ENCODE data around the gene LOXL1. TPM values are rescaled to one million over a fixed set of nuclear protein-coding genes. Genes with fewer than 3 reads are reported as not detected.

LOXL1 gene
- total RNA-seq, 1 donor from 2014 or later = 67.2 TPM

- no peaks in the 10 kb centered on the region for H3K36me3 ChIP-seq (ENCODE audit: control insufficient read depth, insufficient read depth, low read length)
- H3K27me3 ChIP-seq (ENCODE audit: control insufficient read depth, insufficient read depth, low read length) = no peaks in the 10 kb centered on the region
- no peak for TF ChIP-seq CTCF (IDR thresholded peaks at IDR 0.05; ENCODE audit: insufficient read depth, low read length, poor library complexity, severe bottlenecking)
- DNase-seq (ENCODE audit: low read depth) = no peak
- H3K4me3 ChIP-seq (ENCODE audit: low read depth, low read length) = no peak overlapping the region
These were observed 26.8 kb upstream of the LOXL1 start for GRCh38 chr15:73899197-73900094.

- Histone ChIP-seq H3K27me3 (ENCODE audit: control insufficient read depth, insufficient read depth, low read length) (no peaks in the 10 kb centered on the region), H3K36me3 (ENCODE audit: control insufficient read depth, insufficient read depth, low read length) (no peaks in the 10 kb centered on the region), H3K4me3 (ENCODE audit: low read depth, low read length) (no peak overlapping the region)
- DNase-seq (ENCODE audit: low read depth) = no peak
- TF ChIP-seq CTCF (IDR thresholded peaks at IDR 0.05; ENCODE audit: insufficient read depth, low read length, poor library complexity, severe bottlenecking) = no peak
These were observed 26.1 kb upstream of the LOXL1 start for GRCh38 chr15:73900095-73900712.

- Histone ChIP-seq H3K27me3 (ENCODE audit: control insufficient read depth, insufficient read depth, low read length) (no peaks in the 10 kb centered on the region), H3K4me3 (ENCODE audit: low read depth, low read length) (no peak overlapping the region), H3K36me3 (ENCODE audit: control insufficient read depth, insufficient read depth, low read length) (no peaks in the 10 kb centered on the region)
- TF ChIP-seq CTCF (IDR thresholded peaks at IDR 0.05; ENCODE audit: insufficient read depth, low read length, poor library complexity, severe bottlenecking) = no peak
- no peak for DNase-seq (ENCODE audit: low read depth)
These were observed 25.0 kb upstream of the LOXL1 start for GRCh38 chr15:73901126-73901810.

- H3K27me3 ChIP-seq (ENCODE audit: control insufficient read depth, insufficient read depth, low read length) = no peaks in the 10 kb centered on the region
- TF ChIP-seq CTCF (IDR thresholded peaks at IDR 0.05; ENCODE audit: insufficient read depth, low read length, poor library complexity, severe bottlenecking) = no peak
- no peak for DNase-seq (ENCODE audit: low read depth)
- no peak overlapping the region for H3K4me3 ChIP-seq (ENCODE audit: low read depth, low read length)
- H3K36me3 ChIP-seq (ENCODE audit: control insufficient read depth, insufficient read depth, low read length) = no peaks in the 10 kb centered on the region
These were observed 23.9 kb upstream of the LOXL1 start for GRCh38 chr15:73902121-73903020.

GRCh38 chr15:73904026-73904815 is 22.0 kb upstream of the LOXL1 start:
- no peak for TF ChIP-seq CTCF (IDR thresholded peaks at IDR 0.05; ENCODE audit: insufficient read depth, low read length, poor library complexity, severe bottlenecking)
- no peak overlapping the region for H3K4me3 ChIP-seq (ENCODE audit: low read depth, low read length)
- no peak for DNase-seq (ENCODE audit: low read depth)
- no peaks in the 10 kb centered on the region for H3K36me3 ChIP-seq (ENCODE audit: control insufficient read depth, insufficient read depth, low read length)
- H3K27me3 ChIP-seq (ENCODE audit: control insufficient read depth, insufficient read depth, low read length) = no peaks in the 10 kb centered on the region
